T-helper 1 cell treated with Interleukin-12 subunit alpha and Interleukin-12 subunit beta and Interleukin-4 antibody, amounts not matched to agents 30 μg/mL and 1 μg/mL, for 36 hours (primary cell): ENCODE measurements around the gene ANKRD22.

Experiments
- H3K27ac Mint-ChIP-seq: one replicate; pipeline ENCODE4 v1.8.0; 2021; ENCODE audit warnings: mild to moderate bottlenecking, mixed read lengths
- H3K27me3 Mint-ChIP-seq: one replicate; pipeline ENCODE4 v1.8.0; 2021; ENCODE audit warnings: low read depth, mixed read lengths
- H3K36me3 Mint-ChIP-seq: one replicate; pipeline ENCODE4 v1.8.0; 2021; ENCODE audit warnings: low read depth, mixed read lengths
- H3K4me1 Mint-ChIP-seq: one replicate; pipeline ENCODE4 v1.8.0; 2021; ENCODE audit warnings: low read depth, mixed read lengths
- H3K4me3 Mint-ChIP-seq: one replicate; pipeline ENCODE4 v1.8.0; 2021; ENCODE audit warnings: mild to moderate bottlenecking, moderate library complexity, mixed read lengths
- H3K9me3 Mint-ChIP-seq: one replicate; pipeline ENCODE4 v1.8.0; 2021; ENCODE audit warnings: mixed read lengths

Gene ANKRD22

DNA sequence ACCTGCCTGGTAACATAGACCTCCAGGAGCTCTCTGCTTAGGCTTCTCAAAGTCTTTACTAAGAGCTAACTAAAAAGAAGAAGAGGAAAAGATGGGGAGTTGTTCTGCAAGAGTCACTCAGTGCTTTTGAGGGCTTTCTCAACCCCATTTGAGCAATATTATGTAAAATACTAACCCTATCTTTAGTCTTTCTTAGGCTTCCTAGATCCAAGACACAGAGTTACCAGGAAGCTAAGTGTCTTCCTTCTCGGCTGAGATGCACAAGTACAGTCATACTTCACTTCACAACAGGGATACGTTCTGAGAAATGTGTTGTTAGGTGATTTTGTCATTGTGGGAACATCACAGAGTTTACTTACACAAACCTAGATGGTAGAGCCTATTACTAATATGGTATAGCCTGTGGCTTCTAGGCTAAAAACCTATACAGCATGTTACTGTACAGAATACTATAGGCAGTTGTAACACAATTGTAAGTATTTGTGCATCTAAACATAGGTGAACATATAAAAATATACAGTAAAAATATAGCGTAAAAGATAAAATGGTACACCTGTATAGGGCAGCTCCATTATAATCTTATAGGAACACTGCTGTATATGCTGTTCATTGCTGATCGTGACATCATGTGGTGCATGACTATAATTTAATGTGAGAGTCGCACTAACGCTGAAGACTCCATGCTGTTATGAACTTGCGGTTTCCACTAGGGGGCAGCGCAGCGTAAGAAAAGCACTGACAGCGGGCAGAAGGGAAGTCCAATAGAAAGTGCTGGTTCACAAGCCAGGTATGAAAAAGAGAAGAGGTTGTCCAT lies 16.3 kb downstream of the ANKRD22 start:
- peaks cover 28% of the 10 kb centered on the region for H3K4me1 Mint-ChIP-seq
- no peaks in the 10 kb centered on the region for H3K9me3 Mint-ChIP-seq
- no peaks in the 10 kb centered on the region for H3K36me3 Mint-ChIP-seq
- H3K27me3 Mint-ChIP-seq, result no peaks in the 10 kb centered on the region
- no peak overlapping the region for H3K4me3 Mint-ChIP-seq
- peak overlapping the region; percentile 28 for H3K27ac Mint-ChIP-seq

- Mint-ChIP-seq H3K27ac (peak overlapping the region; percentile 78), H3K4me1 (peaks cover 35% of the 10 kb centered on the region), H3K27me3 (no peaks in the 10 kb centered on the region), H3K36me3 (no peaks in the 10 kb centered on the region), H3K9me3 (no peaks in the 10 kb centered on the region), H3K4me3 (no peak overlapping the region)
Measured at GRCh38 chr10:88833723-88834122, 17.9 kb downstream of the ANKRD22 start.

DNA sequence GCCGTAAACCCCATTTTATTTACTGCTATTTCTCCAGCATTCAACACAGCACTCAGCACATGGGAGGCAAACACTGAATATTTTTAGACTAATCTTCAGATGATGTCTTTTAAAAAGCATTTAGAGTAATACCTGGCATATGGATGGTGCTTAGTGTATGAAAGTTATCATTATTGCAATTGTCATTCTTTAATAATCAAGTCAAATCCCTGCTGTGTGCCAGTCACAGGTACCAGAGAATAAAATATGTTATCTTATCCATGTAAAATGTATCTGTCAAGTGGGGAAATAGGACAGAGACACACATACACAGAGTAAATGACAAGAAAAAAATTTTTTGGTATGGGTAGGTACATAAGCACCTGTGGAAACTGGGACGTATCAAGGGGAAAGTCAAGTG lies 18.5 kb downstream of the ANKRD22 start:
- no peak overlapping the region for H3K4me3 Mint-ChIP-seq
- no peaks in the 10 kb centered on the region for H3K9me3 Mint-ChIP-seq

DNA sequence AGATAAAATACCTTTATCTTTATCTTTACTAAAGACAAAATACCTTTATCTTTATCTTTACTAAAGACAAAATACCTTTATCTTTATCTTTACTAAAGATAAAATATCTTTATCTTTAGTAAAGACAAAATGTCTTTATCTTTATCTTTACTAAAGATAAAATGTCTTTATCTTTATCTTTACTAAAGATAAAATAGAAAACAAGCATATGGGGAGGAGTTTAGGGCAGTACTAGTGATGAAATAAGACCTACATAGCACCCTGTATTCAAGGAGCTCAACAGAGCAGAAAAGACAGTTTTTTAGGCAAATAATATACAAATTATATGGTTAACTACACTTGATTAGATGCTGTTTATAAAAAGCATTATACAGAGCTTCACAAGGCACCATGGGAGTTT lies 19.3 kb downstream of the ANKRD22 start:
- Mint-ChIP-seq H3K27ac (no peak overlapping the region), H3K4me3 (no peak overlapping the region), H3K27me3 (no peaks in the 10 kb centered on the region), H3K4me1 (peaks cover 45% of the 10 kb centered on the region), H3K9me3 (no peaks in the 10 kb centered on the region), H3K36me3 (no peaks in the 10 kb centered on the region)

More for the DNA sequence above, 18.5 kb downstream of the ANKRD22 start:
- H3K36me3 Mint-ChIP-seq, result no peaks in the 10 kb centered on the region
- H3K27ac Mint-ChIP-seq, result no peak overlapping the region
- H3K4me1 Mint-ChIP-seq, result peaks cover 39% of the 10 kb centered on the region
- no peaks in the 10 kb centered on the region for H3K27me3 Mint-ChIP-seq

- Mint-ChIP-seq H3K4me1 (peaks cover 51% of the 10 kb centered on the region), H3K4me3 (peak overlapping the region; percentile 7), H3K27ac (peak overlapping the region; percentile 55), H3K36me3 (peaks cover 2% of the 10 kb centered on the region), H3K9me3 (no peaks in the 10 kb centered on the region), H3K27me3 (no peaks in the 10 kb centered on the region)
Measured at GRCh38 chr10:88831709-88832108, 19.9 kb downstream of the ANKRD22 start.

DNA sequence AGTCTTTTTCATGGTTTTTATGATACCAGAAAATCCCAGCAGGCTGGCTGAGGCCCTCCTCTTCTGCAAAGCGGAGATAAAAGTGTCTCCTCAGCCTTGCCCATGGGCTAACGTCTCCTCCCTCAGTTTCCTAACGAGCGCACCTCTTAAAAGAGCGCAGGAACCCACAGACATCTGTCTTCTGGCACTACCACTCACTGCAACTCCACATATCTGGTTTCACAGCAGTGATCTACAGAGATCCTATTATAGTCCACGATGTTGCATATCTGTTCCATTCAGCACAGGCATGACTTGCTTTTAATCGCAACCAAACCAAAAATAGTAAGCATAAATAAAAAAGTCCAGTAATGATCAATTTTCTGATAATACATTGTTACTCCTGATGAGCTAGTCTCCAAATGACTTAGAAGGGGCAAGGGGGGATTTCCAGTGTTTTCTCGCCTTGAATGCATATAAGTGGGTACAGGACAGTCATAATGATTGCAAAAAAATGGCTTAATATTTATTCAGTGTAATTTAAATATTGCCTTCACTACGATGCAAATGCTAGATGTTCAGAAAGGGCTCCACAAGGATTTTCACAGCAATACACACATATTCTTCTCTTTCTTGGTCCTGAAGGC lies 20.9 kb downstream of the ANKRD22 start:
- Mint-ChIP-seq H3K27ac (no peak overlapping the region), H3K27me3 (no peaks in the 10 kb centered on the region), H3K4me1 (peaks cover 58% of the 10 kb centered on the region), H3K36me3 (peaks cover 6% of the 10 kb centered on the region), H3K4me3 (no peak overlapping the region), H3K9me3 (no peaks in the 10 kb centered on the region)

GRCh38 chr10:88828310-88828709 lies 23.3 kb downstream of the ANKRD22 start:
- Mint-ChIP-seq H3K4me1 (peaks cover 67% of the 10 kb centered on the region), H3K4me3 (no peak overlapping the region), H3K36me3 (peaks cover 12% of the 10 kb centered on the region), H3K27me3 (no peaks in the 10 kb centered on the region), H3K27ac (no peak overlapping the region), H3K9me3 (no peaks in the 10 kb centered on the region)

GRCh38 chr10:88827671-88828070 lies 24.0 kb downstream of the ANKRD22 start:
- Mint-ChIP-seq H3K36me3 (peaks cover 12% of the 10 kb centered on the region), H3K27ac (no peak overlapping the region), H3K9me3 (no peaks in the 10 kb centered on the region), H3K27me3 (no peaks in the 10 kb centered on the region), H3K4me3 (no peak overlapping the region), H3K4me1 (peaks cover 66% of the 10 kb centered on the region)

GRCh38 chr10:88826388-88826787 lies 25.3 kb downstream of the ANKRD22 start:
- peak overlapping the region; percentile 85 for H3K27ac Mint-ChIP-seq
- no peaks in the 10 kb centered on the region for H3K27me3 Mint-ChIP-seq
- peak overlapping the region; percentile 61 for H3K4me3 Mint-ChIP-seq
- peaks cover 12% of the 10 kb centered on the region for H3K36me3 Mint-ChIP-seq
- H3K4me1 Mint-ChIP-seq, result peaks cover 60% of the 10 kb centered on the region
- no peaks in the 10 kb centered on the region for H3K9me3 Mint-ChIP-seq

- Mint-ChIP-seq H3K27ac (no peak overlapping the region), H3K27me3 (peaks cover 6% of the 10 kb centered on the region), H3K9me3 (no peaks in the 10 kb centered on the region), H3K36me3 (peaks cover 8% of the 10 kb centered on the region), H3K4me1 (peaks cover 26% of the 10 kb centered on the region), H3K4me3 (no peak overlapping the region)
Measured at GRCh38 chr10:88820748-88821401, 30.8 kb downstream of the ANKRD22 start.

DNA sequence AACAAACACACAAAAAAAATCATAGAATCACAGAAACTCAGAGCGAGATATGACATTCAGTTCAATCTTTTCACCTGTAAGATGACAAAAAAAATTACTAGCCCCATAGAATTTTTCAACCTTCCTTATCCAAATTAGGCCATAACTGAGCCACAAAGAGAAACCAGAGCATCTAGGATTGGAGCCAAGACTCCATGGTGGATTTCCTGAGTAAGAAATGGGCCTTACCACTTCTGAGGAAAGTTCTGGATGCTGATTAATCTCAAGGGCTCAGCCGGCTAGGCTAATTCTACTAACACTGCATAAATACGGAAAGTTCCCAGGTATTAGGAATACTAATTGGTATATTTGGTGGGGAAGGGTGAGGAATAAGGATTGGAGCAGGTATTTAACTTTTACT lies 32.4 kb downstream of the ANKRD22 start:
- Mint-ChIP-seq H3K4me1 (peaks cover 24% of the 10 kb centered on the region), H3K9me3 (no peaks in the 10 kb centered on the region), H3K4me3 (no peak overlapping the region), H3K27me3 (peaks cover 12% of the 10 kb centered on the region), H3K36me3 (peaks cover 7% of the 10 kb centered on the region), H3K27ac (no peak overlapping the region)

DNA sequence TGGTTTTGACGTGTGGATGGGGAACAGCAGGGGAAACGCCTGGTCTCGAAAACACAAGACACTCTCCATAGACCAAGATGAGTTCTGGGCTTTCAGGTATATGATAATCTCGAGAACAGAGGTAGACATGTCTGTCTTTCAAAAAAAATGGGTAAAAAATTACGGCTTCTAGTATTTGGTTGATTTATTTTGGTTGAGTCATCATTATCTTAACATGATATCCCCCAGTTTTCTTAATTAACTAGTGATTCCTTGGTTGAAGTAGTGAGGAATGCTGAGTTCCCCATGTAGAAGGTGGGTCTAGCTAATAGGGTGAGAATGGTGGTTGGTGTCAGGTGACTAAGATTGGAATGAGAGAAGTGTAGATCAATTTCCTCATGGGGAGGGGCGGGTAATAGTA lies 38.4 kb downstream of the ANKRD22 start:
- Mint-ChIP-seq H3K27ac (no peak overlapping the region), H3K36me3 (no peaks in the 10 kb centered on the region), H3K4me1 (peaks cover 25% of the 10 kb centered on the region), H3K4me3 (no peak overlapping the region), H3K9me3 (no peaks in the 10 kb centered on the region), H3K27me3 (peaks cover 28% of the 10 kb centered on the region)

DNA sequence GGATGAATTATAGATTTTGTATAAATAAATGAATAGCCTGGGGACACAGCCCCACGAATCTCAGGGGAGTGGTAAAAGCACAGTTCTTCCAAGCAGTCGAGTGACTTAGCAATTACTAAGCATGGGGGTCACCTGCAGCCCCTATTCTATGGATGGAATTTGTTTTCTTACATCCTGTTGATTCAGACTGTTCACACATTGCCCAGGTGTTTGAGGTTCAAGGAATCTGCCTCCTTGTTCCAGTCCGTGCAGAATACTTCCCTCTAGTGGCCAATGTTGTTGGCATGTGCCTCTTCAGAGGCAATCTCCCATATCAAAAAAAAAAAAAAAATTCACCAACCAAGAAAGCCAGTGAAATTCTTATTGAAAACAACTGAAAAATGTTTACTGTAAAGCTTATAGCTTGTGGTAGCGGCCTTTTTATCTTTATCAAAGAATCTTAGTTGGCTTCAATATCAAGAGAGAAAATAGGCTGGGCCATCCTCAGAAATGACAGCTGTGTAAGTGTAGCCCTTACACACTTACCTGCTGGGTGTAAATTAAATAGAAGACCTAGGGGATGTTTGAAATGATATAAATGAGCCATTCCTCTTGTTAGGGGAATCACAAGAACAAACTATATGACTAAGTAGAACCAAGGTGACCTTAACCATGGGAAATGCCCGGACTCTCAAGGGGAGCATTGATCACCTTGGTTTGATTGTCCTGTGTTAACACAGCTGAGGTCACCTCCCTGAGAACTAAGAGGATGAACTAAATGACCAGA lies 41.3 kb downstream of the ANKRD22 start:
- Mint-ChIP-seq H3K9me3 (no peaks in the 10 kb centered on the region), H3K36me3 (no peaks in the 10 kb centered on the region), H3K27me3 (peaks cover 27% of the 10 kb centered on the region), H3K27ac (no peak overlapping the region), H3K4me1 (peaks cover 20% of the 10 kb centered on the region), H3K4me3 (no peak overlapping the region)

DNA sequence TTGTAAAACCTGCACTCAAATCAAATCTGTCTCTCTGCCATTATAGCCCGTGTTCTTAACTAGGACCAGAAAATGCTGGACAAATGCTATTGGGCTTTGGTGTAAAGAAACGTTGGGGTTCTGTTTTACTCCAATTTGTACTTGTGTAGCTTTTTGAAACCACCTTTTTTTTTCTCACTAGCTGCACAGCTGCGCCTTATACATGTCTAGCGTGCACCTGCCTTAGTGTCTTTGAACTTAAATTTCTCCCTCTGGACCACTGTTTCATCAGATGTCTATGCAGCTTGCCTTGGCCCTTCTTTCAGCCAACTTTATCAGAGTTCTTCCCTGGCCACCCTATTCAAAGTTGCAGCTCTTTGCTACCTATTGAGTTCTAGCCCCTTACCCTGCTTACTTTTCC lies 42.0 kb downstream of the ANKRD22 start:
- Mint-ChIP-seq H3K36me3 (no peaks in the 10 kb centered on the region), H3K27me3 (peaks cover 28% of the 10 kb centered on the region), H3K9me3 (no peaks in the 10 kb centered on the region), H3K4me1 (peaks cover 15% of the 10 kb centered on the region), H3K27ac (no peak overlapping the region), H3K4me3 (no peak overlapping the region)
